HG03045 (cell line): ENCODE data around the gene ZNF516.

Source experiments
- ATAC-seq: cut with Tn5 transposase; IDR thresholded peaks from one replicate; pipeline ENCODE4 v1.9.1; 2021; ENCODE audit warnings: mild to moderate bottlenecking, moderate library complexity; ENCODE audit not compliant: unreplicated experiment

The ZNF516 gene

GRCh38 chr18:76443519-76444445, 51.3 kb downstream of the ZNF516 start:
- ATAC-seq: no peak

DNA sequence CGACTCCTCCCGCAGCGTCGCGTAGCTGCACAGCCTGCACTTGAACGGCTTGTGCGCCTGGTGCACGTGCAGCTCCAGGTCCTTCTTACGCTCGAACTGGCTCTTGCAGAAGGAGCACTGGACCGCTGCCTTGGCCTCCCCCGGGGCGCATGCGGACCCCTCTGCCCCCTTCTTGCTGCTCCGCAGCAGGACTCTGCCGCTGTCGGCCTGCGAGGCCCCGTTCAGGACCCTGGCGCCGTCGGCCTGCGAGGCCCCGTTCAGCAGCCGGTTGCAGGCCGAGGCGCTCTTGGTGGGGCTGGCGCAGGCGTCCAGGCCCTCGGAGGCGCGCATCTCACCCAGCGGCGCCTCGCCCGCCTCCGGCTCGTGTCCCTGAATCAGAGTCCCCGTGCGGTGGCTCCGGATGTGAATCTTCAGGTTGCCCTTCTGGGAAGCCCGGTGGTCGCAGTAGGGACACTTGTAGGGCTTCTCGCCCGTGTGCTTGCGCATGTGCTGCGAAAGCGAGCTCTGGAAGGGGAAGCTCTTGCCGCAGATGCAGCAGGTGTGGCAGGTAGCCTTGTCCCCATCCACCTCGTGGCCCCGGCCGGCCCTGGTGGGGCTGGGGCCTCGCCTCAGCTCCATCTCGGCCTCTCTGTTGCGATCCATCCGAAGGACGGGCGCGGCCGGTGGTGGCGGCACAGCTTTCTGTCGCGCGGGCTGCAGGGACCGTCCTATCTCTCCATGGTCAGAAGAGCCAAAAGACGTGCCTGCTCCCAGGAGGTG, 52.5 kb downstream of the ZNF516 start:
- no peak for ATAC-seq

GRCh38 chr18:76441668-76442412, 53.2 kb downstream of the ZNF516 start:
- no peak for ATAC-seq

- no peak for ATAC-seq
Measured at GRCh38 chr18:76441002-76441667, 53.9 kb downstream of the ZNF516 start.

DNA sequence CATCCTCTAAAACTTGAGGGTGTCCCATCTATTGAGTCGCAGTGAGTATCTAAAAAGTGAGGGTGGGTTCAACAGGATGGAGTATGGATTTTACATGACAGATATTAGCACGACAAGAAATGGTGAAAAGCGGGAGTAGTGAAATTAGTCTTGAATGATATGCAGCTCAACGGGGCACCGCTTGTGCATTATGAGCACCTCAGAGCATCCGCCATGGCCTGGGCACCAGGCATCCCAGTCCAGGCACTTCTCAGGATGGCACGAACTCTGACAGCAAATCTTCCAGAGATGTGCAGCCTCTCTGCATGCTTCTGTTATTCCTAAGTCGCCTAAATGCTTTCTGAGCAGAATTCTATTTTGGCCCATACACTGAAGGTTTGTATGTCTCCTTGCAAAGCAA, 57.1 kb downstream of the ZNF516 start:
- ATAC-seq: no peak

- no peak for ATAC-seq
Measured at GRCh38 chr18:76437011-76437410, 58.0 kb downstream of the ZNF516 start.

- no peak for ATAC-seq
Measured at GRCh38 chr18:76436342-76436741, 58.7 kb downstream of the ZNF516 start.

GRCh38 chr18:76435316-76435989, 59.6 kb downstream of the ZNF516 start:
- no peak for ATAC-seq

DNA sequence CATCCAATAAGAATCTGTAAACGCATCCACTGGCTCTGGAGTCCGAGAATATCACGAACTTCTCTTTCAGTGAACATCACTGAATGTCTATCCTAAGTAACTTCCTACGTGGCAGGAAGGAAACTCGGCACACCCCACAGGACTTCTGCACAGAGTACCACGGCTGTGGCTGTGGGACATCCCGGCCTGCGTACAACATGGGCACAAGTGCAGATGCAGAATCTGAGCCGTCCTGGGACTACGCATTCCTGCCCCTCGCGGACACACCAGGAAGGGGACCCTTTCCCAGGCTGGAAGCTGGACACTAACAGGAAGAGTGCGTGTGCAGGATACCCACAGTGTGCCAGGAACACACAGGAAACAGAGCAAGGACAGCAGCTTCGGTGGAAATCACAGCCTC, 60.6 kb downstream of the ZNF516 start:
- ATAC-seq: no peak

GRCh38 chr18:76433788-76434187, 61.3 kb downstream of the ZNF516 start:
- no peak for ATAC-seq

GRCh38 chr18:76432970-76433767, 61.9 kb downstream of the ZNF516 start:
- ATAC-seq: no peak

GRCh38 chr18:76432274-76432755, 62.7 kb downstream of the ZNF516 start:
- no peak for ATAC-seq

- no peak for ATAC-seq
Measured at GRCh38 chr18:76431437-76432273, 63.4 kb downstream of the ZNF516 start.

DNA sequence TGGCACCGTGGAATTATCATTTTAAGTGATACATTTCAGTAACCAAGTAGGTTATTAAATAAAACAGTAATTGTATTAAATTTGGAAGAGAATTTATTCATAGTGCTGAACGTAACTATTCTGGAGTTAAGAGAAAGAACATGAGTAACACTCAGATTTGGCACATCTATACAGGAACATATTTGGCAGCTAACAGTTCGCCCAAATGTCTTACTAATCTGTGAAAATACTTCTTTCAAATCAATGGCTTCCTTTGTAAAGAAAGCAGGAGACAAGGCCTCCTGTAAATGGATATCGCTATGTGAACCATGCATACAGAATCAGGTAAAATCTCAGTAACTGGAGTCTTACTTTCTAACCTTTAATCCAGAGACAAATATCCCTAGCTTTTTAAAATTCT, 64.4 kb downstream of the ZNF516 start:
- ATAC-seq: no peak

GRCh38 chr18:76429262-76430126, 65.5 kb downstream of the ZNF516 start:
- ATAC-seq: no peak

GRCh38 chr18:76428396-76429261, 66.4 kb downstream of the ZNF516 start:
- no peak for ATAC-seq
